Stimulated activated CD8-positive, alpha-beta memory T cell treated with anti-CD3 and anti-CD28 coated beads, Interleukin-7, amount 100 ng/mL, for 48 hours (primary cell): ENCODE data around the gene CDKN1B.

Source experiments
- DNase-seq, 2 donors: peaks; one replicate each; pipeline ENCODE4 v3.0.0-alpha.2; 2020; ENCODE audit warnings: low read depth in 1 of 2; ENCODE audit errors: extremely low read depth in 1 of 2

CDKN1B gene

DNA sequence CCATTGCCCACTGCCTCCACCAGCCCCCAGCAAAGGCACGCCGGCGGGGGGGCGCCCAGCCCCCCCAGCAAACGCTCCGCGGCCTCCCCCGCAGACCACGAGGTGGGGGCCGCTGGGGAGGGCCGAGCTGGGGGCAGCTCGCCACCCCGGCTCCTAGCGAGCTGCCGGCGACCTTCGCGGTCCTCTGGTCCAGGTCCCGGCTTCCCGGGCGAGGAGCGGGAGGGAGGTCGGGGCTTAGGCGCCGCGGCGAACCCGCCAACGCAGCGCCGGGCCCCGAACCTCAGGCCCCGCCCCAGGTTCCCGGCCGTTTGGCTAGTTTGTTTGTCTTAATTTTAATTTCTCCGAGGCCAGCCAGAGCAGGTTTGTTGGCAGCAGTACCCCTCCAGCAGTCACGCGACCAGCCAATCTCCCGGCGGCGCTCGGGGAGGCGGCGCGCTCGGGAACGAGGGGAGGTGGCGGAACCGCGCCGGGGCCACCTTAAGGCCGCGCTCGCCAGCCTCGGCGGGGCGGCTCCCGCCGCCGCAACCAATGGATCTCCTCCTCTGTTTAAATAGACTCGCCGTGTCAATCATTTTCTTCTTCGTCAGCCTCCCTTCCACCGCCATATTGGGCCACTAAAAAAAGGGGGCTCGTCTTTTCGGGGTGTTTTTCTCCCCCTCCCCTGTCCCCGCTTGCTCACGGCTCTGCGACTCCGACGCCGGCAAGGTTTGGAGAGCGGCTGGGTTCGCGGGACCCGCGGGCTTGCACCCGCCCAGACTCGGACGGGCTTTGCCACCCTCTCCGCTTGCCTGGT is at the start of gene CDKN1B:
Gene CDKN1B, plus strand, starts transcription at position 576 of the 793 bp plus-strand sequence. CDS start 472 bp downstream, outside the sequence.
- peak; percentile 78 to 80 for DNase-seq

DNA sequence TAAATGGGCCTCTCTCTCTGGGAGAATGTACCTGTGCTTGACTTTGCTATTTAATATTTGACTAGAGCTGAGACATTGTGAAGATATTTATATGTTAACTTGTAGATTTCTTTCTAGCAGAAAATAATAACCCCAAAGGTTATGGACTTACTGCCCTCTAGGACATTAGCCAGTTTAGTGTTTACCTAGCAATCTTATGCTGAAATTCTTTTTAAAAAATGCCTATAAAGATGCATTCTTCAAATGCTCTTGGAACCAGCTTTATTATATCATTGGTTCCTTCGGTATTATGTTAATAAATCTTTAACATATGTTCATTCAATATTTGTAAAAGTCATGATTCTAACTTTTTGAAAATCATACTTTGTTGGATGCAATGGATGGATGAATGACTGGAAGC is 49.2 kb upstream of the CDKN1B start:
- no peak for DNase-seq

GRCh38 chr12:12669020-12669419 is 48.1 kb upstream of the CDKN1B start:
- no peak for DNase-seq

- no peak for DNase-seq
Observed at GRCh38 chr12:12671850-12672660, 45.1 kb upstream of the CDKN1B start.

GRCh38 chr12:12673296-12673695 is 43.9 kb upstream of the CDKN1B start:
- DNase-seq, result peak in 1 of 2 donors; percentile 53

GRCh38 chr12:12676605-12677004 is 40.6 kb upstream of the CDKN1B start:
- no peak for DNase-seq

DNA sequence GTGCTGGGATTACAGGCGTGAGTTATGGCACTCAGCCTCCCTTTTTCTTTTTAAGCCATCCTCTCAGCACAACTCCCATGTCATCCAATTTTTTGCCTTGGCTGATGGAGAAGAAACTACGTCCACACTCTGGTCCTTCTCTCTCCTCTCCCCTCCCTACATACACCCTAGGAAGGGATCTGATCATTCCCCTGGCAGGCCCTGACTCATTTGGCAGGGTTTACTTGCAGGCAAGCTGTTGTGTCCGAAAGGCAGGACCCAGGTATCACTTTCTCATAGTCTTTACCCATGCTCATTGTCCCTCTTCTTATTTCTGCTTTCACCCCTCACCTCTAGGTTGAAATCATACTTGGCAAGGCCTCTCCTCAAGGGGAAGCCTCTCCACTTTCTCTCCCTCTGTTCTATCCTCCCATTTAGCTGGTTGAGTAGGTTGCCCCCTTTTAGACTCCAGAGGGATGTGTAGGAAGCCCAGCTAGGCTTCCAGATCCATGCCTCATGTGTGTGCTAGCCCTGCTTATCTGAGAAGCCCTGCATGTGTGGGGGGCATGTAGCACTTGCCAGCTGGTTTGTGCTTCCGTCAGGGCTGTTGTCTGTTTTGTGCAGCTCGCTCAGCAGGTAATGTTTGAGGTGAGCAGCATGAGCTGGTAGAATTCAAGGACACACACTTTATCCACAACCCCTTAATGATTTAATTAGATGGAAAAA is 36.0 kb upstream of the CDKN1B start:
- DNase-seq, result no peak

DNA sequence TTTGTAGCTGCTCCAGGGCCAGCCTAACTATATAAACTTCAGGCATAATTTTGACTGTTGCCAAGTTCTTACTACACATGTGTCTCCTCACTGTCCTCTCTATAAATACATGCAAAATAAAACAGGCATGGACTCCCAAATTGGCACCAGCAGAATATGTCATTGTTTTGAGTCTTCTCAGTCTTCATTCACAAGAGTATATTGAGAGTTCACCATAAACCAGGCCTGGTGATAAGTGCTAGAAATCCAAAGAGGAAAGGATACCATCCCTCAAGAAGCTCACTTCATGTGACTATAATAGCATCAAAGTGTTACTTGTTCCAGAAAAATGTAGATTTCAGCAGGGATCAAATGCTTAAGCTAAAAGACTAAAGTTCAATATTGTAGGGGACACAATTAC is 34.9 kb upstream of the CDKN1B start:
- no peak for DNase-seq

- no peak for DNase-seq
Observed at GRCh38 chr12:12683136-12683697, 34.0 kb upstream of the CDKN1B start.

GRCh38 chr12:12683725-12684124 is 33.4 kb upstream of the CDKN1B start:
- DNase-seq, result no peak

DNA sequence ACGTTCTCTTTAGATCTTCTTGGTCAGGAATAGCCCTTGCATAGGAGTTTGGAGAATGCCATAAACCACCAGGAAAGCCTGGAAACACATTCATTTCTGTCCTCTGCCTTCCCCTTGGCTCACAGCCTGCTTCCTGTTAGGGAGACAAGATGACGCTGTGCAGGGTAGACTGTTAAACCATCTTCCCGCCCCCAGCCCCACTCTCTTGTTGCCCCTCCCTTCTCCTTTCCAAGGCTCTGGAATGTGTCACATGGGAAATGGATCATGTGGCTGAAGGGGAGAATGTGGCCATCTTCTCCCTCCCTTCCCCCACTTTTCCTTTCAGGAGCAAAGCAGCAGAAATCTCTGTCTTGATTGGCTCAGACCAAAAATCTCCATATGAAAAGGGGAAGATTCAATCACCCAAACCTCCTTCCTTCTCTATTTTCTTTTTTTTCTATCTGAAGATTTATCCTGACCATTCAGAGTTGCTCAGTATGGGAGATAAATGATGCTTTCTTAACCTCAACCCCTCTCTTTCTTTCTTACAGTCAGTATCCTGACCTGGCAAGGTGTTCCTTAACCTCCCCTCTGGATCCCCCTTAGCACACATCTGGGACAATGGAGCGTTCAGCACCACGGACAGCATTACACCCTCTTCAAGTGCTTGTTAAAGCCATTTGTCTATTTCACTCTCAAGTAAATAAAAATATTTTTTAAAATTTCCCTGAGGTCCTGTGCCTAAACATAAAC is 32.6 kb upstream of the CDKN1B start:
- DNase-seq, result no peak

GRCh38 chr12:12685305-12685704 is 31.9 kb upstream of the CDKN1B start:
- DNase-seq, result no peak

DNA sequence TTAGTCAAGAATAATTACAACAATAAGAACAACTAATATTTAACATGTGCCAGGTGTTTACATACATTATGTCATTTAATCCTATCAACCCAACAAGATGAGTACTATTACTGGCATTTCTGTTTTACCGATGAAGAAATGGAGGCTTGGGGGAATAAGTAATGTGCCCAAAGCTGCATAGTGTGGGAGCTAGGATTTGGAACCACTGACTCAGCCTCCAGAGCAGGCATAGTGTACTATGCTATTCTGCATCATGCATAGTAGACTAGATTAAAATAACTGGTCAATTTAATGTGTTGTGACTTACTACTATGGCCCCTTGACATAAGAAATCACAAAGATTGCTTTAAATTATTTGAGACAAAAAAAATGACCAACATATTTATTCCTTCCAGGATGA is 30.7 kb upstream of the CDKN1B start:
- DNase-seq, result no peak

GRCh38 chr12:12686925-12687324 is 30.2 kb upstream of the CDKN1B start:
- no peak for DNase-seq

GRCh38 chr12:12689647-12690300 is 27.4 kb upstream of the CDKN1B start:
- DNase-seq, result no peak

- no peak for DNase-seq
Observed at GRCh38 chr12:12691549-12691948, 25.6 kb upstream of the CDKN1B start.

DNA sequence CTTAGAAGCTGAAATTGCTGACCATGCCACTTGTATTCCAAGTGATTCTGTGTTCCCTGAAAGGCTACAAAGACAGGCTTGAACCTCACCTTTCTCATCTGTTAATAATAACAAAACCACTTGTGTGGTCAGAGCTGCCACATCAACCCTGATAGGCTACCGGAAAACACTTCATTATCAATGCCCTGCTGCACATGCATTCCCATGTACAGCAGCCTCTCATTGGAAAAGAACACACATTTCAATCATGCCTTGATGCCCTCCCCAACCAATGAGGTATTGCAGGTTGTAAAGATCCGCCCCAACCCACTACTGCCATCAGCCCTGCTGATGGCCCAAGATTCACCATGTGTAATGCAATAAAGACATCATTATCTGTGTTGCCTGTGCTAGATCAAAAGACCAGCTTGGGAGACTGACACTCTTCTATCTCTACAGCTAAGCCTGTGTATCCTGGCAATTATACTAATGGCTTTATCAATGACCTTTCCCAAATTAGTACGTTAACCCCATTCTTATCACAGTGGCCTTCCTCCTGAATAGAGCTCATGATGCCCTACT is 24.0 kb upstream of the CDKN1B start:
- no peak for DNase-seq

GRCh38 chr12:12696562-12697383 is 20.4 kb upstream of the CDKN1B start:
- peak; percentile 68 to 87 for DNase-seq

DNA sequence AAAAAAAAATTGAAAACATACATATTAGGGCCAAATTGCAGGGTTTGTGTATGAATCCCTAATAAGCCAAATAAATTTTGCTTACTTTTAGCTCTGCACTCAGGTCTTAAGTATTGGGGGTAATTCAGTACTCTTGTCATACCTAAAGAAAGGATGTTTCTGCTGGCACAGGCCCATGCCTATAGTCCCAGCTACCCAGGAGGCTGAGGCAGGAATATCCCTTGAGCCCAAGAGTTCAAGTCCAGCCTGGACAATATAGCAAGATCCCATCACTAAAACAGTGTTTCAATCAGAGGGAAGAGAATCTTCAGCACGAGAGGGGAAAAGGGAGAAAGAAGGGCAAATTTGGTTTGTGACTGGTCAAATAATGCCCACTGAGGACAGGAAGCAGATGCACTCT is 17.8 kb upstream of the CDKN1B start:
- DNase-seq, result no peak
